Colonic mucosa (tissue), 4 donors: Measurements from ENCODE around the gene THSD4. TPM values are rescaled to one million over a fixed set of nuclear protein-coding genes. Genes with fewer than 3 reads are reported as not detected.

Experiments used
- DNase-seq: peaks from one replicate; pipeline ENCODE4 v3.0.0-alpha.2; 2020
- H3K27ac ChIP-seq: fragments of 200-600 bp; one replicate; pipeline ENCODE4 v1.8.0; 2021
- H3K27me3 ChIP-seq: fragments of 200-600 bp; one replicate; pipeline ENCODE4 v1.8.0; 2021
- H3K36me3 ChIP-seq: fragments of 200-600 bp; one replicate; pipeline ENCODE4 v1.8.0; 2021
- H3K4me1 ChIP-seq: fragments of 200-600 bp; one replicate; pipeline ENCODE4 v1.8.0; 2021; ENCODE audit warnings: mild to moderate bottlenecking
- H3K4me3 ChIP-seq: fragments of 200-600 bp; one replicate; pipeline ENCODE4 v1.8.0; 2021
- H3K9ac ChIP-seq, 2 donors: one replicate each; pipeline ENCODE4 v1.7.0; 2013; ENCODE audit warnings: control low read depth in 2 of 2, low read depth in 2 of 2, low read length in 2 of 2
- H3K9me3 ChIP-seq: fragments of 200-600 bp; one replicate; pipeline ENCODE4 v1.8.0; 2021
- intact Hi-C: fragments of 100-400 bp; cut with DNase I; formaldehyde crosslinking; loops from one replicate; pipeline ENCODE4 v1.14.1; 2022
- total RNA-seq, 2 donors: library from RNA; stranded (reverse); fragmentation: NEBNext Ultra II Directional in 1 of 2; extraction: Animal tissue kit (Norgen Biotek cat#: 25700) in 1 of 2; gene quantifications; one replicate each; pipeline ENCODE4 v1.2.1, GENCODE V29; 2021
- TF ChIP-seq, protein P1 (sequence below): fragments of 200-600 bp; IDR thresholded peaks from one replicate; pipeline ENCODE4 v1.8.0; 2022; ENCODE audit warnings: antibody characterized with exemption, mild to moderate bottlenecking
- donor health status: healthy.
- donor health status: DM: no; HTN: no; CAD: no.
- donor health status: DM: no; HTN: no; CAD: no.

The THSD4 gene
- total RNA-seq, 2 donors from 2014 or later: 18.8 to 23.5 TPM

DNA sequence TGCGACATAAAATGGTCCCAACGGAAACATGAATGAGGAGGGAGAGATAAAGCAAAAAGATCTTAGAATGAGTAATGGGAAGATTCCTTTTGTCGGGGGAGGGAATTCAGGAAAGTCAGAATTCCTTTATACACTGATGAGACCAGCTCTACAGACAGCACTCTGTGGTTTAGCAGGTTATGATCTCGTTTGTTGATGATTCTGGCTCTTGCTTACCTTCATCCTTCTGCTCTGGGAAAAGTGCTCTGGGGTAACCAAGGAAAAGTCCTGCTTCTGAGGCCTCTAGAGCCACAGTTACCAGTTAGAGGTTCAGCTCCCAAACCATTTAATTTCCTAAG is 544.4 kb downstream of the THSD4 start:
- DNase-seq: no peak
- Histone ChIP-seq H3K4me1 (no peaks in the 10 kb centered on the region), H3K9ac (no peak overlapping the region), H3K36me3 (no peaks in the 10 kb centered on the region), H3K27me3 (no peaks in the 10 kb centered on the region), H3K27ac (no peak overlapping the region), H3K9me3 (no peaks in the 10 kb centered on the region), H3K4me3 (no peak overlapping the region)
- intact Hi-C loops: loop anchor here (10.0 kb wide), 1 partner anchor 85 kb away; no protein-coding TSS in a partner anchor
- TF ChIP-seq, protein P1, sequence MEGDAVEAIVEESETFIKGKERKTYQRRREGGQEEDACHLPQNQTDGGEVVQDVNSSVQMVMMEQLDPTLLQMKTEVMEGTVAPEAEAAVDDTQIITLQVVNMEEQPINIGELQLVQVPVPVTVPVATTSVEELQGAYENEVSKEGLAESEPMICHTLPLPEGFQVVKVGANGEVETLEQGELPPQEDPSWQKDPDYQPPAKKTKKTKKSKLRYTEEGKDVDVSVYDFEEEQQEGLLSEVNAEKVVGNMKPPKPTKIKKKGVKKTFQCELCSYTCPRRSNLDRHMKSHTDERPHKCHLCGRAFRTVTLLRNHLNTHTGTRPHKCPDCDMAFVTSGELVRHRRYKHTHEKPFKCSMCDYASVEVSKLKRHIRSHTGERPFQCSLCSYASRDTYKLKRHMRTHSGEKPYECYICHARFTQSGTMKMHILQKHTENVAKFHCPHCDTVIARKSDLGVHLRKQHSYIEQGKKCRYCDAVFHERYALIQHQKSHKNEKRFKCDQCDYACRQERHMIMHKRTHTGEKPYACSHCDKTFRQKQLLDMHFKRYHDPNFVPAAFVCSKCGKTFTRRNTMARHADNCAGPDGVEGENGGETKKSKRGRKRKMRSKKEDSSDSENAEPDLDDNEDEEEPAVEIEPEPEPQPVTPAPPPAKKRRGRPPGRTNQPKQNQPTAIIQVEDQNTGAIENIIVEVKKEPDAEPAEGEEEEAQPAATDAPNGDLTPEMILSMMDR: no peak

DNA sequence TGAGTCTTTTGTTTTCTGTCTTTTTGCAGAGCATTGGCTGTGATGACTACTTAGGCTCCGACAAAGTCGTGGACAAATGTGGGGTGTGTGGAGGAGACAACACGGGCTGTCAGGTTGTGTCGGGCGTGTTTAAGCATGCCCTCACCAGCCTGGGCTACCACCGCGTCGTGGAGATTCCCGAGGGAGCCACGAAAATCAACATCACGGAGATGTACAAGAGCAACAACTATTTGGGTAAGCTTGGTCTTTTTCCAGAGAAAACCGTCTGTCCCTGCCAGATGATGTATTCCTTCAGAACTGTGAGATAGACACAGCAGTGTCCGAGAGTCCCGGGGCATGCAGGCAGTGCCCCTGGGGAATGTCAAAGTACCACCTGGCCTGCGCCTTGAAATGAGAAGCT is 545.2 kb downstream of the THSD4 start:
- Histone ChIP-seq H3K9ac (no peak overlapping the region), H3K27ac (no peak overlapping the region), H3K4me1 (no peaks in the 10 kb centered on the region), H3K27me3 (no peaks in the 10 kb centered on the region), H3K4me3 (no peak overlapping the region), H3K9me3 (no peaks in the 10 kb centered on the region), H3K36me3 (no peaks in the 10 kb centered on the region)
- TF ChIP-seq, protein P1: no peak
- intact Hi-C loops: no loop called here
- no peak for DNase-seq

DNA sequence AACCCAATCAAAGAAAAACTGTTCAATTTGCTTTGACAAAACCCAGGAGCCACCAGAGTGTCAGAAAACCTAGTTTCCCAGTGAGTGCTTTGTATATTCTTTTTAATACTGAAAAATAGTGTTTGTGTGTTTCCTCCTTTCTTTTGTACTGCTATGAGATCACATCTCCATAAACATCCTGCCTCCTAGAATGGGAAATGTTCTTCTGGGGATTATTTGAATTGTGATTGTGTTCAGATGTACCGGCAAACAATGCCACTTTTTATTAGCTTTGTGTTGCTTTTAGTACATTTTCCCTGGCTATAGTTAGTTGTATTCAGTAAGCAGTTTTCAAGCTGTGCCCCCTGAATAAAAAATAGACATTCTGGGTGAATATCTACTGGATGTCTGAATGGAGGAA is 547.0 kb downstream of the THSD4 start:
- H3K4me1 ChIP-seq: no peaks in the 10 kb centered on the region
- TF ChIP-seq, protein P1: no peak
- no peaks in the 10 kb centered on the region for H3K36me3 ChIP-seq
- no peak overlapping the region for H3K27ac ChIP-seq
- no peaks in the 10 kb centered on the region for H3K9me3 ChIP-seq
- H3K9ac ChIP-seq: no peak overlapping the region
- no peak overlapping the region for H3K4me3 ChIP-seq
- DNase-seq: no peak
- intact Hi-C loops: no loop called here
- no peaks in the 10 kb centered on the region for H3K27me3 ChIP-seq

DNA sequence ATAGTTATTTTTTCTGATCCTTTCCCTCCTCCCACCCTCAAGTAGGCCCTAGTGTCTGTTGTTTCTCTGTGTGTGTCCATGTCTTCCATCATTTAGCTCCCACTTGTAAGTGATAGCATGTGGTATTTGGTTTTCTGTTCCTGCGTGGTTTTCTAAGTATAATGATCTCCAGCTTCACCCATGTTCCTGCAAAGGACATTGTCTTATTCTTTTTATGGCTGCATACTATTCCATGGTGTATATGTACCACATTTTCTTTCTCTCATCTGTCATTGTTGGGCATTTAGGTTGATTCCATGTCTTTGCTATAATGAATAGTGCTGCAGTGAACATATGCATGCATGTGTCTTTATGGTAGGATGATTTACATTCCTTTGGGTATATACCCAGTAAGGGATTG is 549.4 kb downstream of the THSD4 start:
- H3K4me3 ChIP-seq: no peak overlapping the region
- no peaks in the 10 kb centered on the region for H3K27me3 ChIP-seq
- H3K4me1 ChIP-seq: no peaks in the 10 kb centered on the region
- intact Hi-C loops: no loop called here
- DNase-seq: no peak
- no peaks in the 10 kb centered on the region for H3K36me3 ChIP-seq
- H3K9me3 ChIP-seq: no peaks in the 10 kb centered on the region
- H3K27ac ChIP-seq: no peak overlapping the region
- TF ChIP-seq, protein P1: no peak
- no peak overlapping the region for H3K9ac ChIP-seq

DNA sequence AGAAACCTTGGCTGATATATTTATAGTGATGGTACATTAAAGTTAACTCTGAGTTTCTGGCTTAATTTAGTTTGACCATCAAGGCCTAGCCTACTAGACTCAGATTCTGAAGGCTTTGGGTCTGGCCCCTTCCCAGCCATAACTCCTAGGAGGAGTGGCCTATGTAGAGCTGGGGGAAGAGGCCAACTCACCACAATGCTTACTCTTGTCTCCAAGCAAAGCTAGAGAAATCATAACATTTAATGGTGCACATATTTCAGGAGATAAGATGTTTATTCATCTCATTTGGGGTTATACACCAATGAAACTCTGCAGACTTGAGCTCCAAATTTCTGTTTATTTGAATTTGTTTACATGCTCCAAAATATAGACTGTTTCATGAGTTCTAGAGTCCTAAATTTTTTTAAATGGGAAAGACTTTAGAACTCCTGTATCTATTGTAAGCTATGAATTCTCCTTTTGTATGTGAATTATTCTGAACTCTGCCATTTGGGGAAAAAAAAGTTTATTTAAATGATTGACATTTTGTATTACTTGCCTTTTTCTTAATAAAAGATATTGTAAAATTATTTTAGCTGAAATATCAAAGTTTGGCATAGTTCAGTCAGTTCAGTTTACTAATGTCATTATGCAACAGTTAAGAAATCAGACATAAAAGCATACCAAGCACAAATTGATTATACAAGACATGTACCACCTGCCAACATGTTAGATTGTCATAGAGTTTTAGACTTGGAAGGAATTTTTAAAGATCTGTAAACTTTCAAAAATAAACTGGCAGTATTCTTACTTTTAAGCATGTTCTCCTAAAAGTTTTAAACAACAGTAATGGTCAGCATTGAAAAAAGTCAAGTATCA is 551.7 kb downstream of the THSD4 start:
- TF ChIP-seq, protein P1: no peak
- H3K27ac ChIP-seq: no peak overlapping the region
- H3K9ac ChIP-seq: no peak overlapping the region
- no peaks in the 10 kb centered on the region for H3K9me3 ChIP-seq
- H3K4me3 ChIP-seq: no peak overlapping the region
- no peaks in the 10 kb centered on the region for H3K27me3 ChIP-seq
- H3K36me3 ChIP-seq: no peaks in the 10 kb centered on the region
- H3K4me1 ChIP-seq: no peaks in the 10 kb centered on the region
- intact Hi-C loops: no loop called here
- no peak for DNase-seq
